Endothelial cell of umbilical vein (primary cell): ENCODE results near the gene KERA. TPM values are rescaled to one million over a fixed set of nuclear protein-coding genes. Genes with fewer than 3 reads are reported as not detected.

Experiments used
- BruUV-seq: library from RNA; stranded (reverse); fragments of 400-500 nt; replicated peaks from 2 replicates; lab custom pipeline; 2021; lab: Mats Ljungman, UMichigan
- CTCF ChIA-PET: fragments of 300-600, 350-600 bp; sonication (Branson Sonifier 250); formaldehyde crosslinking; loops from one replicate; lab custom pipeline; 2021; ENCODE audit warnings: antibody characterized with exemption, inconsistent platforms; lab: Charles Lee
- POLR2A ChIA-PET: fragments of 300-600, 350-600 bp; sonication (Branson Sonifier 250); formaldehyde crosslinking; loops from one replicate; lab custom pipeline; 2021; ENCODE audit warnings: antibody characterized with exemption, inconsistent platforms; lab: Charles Lee
- DNase-seq: peaks from one replicate; pipeline ENCODE4 v3.0.0-alpha.2; 2011; ENCODE audit warnings: low read depth, low spot score
- FAIRE-seq: peaks from 2 replicates; lab custom pipeline; 2011; peaks lifted over from hg19 to GRCh38; lab: Jason Lieb, UNC
- H2AFZ ChIP-seq: 2 replicates; pipeline ENCODE4 v1.6.0; 2012; ENCODE audit warnings: low read depth, low read length, control low read depth, inconsistent platforms
- H3K27ac ChIP-seq: 2 replicates; pipeline ENCODE4 v1.5.1; 2011; ENCODE audit warnings: low read depth, mild to moderate bottlenecking, control low read depth, low read length, moderate library complexity; ENCODE audit not compliant: insufficient read depth
- H3K27me3 ChIP-seq, 2 experiments: 2 replicates each; pipeline versions ENCODE4 v1.6.0 to v1.6.1; 2011; ENCODE audit warnings: low read length in 2 of 2, mixed read lengths in 1 of 2; ENCODE audit not compliant: control insufficient read depth in 2 of 2, insufficient read depth in 2 of 2
- H3K36me3 ChIP-seq, 2 experiments: 2 replicates in 1 of 2; 3 replicates in 1 of 2; pipeline ENCODE4 v1.5.1; 2011; ENCODE audit warnings: low read length in 2 of 2, mild to moderate bottlenecking in 1 of 2, moderate library complexity in 1 of 2; ENCODE audit not compliant: control insufficient read depth in 2 of 2, insufficient read depth in 2 of 2; ENCODE audit errors: extremely low read depth in 1 of 2
- H3K4me1 ChIP-seq: 3 replicates; pipeline ENCODE4 v1.5.1; 2011; ENCODE audit warnings: mild to moderate bottlenecking, low read length; ENCODE audit not compliant: control insufficient read depth, insufficient read depth; ENCODE audit errors: extremely low read depth
- H3K4me2 ChIP-seq: 2 replicates; pipeline ENCODE4 v1.6.1; 2011; ENCODE audit warnings: low read length, control low read depth, mixed read lengths; ENCODE audit not compliant: insufficient read depth
- H3K4me3 ChIP-seq, 3 experiments: fragments of 200-600 bp in 1 of 3; sonication (generic), shearing (Covaris generic) in 1 of 3; replicated peaks in 1 of 3; 2 replicates each; pipeline ENCODE4 v1.5.1; 2011 to 2016; ENCODE audit warnings: control low read depth in 3 of 3, low read length in 3 of 3, mild to moderate bottlenecking in 2 of 3, inconsistent platforms in 1 of 3, low read depth in 1 of 3, moderate library complexity in 1 of 3; ENCODE audit not compliant: insufficient read depth in 1 of 3
- H3K79me2 ChIP-seq: 2 replicates; pipeline ENCODE4 v1.6.0; 2012; ENCODE audit warnings: low read length, inconsistent platforms; ENCODE audit not compliant: control insufficient read depth, insufficient read depth
- H3K9ac ChIP-seq: replicated peaks from 2 replicates; pipeline ENCODE3; 2011; ENCODE audit warnings: low read length, control low read depth; ENCODE audit not compliant: insufficient read depth; ENCODE audit errors: extremely low read depth
- H3K9me1 ChIP-seq: replicated peaks from 3 replicates; pipeline ENCODE4 v1.6.0; 2011; ENCODE audit warnings: mild to moderate bottlenecking, low read length; ENCODE audit not compliant: control insufficient read depth, insufficient read depth; ENCODE audit errors: extremely low read depth
- H3K9me3 ChIP-seq: replicated peaks from 2 replicates; pipeline ENCODE4 v1.5.1; 2012; ENCODE audit warnings: low read length, inconsistent platforms; ENCODE audit not compliant: control insufficient read depth, insufficient read depth
- H4K20me1 ChIP-seq: replicated peaks from 2 replicates; pipeline ENCODE3; 2011; ENCODE audit warnings: mild to moderate bottlenecking, low read length; ENCODE audit not compliant: control insufficient read depth, insufficient read depth; ENCODE audit errors: extremely low read depth
- CTCF ChIP-seq, 2 donors: IDR thresholded peaks; 1 replicate in 1 of 2; 2 replicates in 1 of 2; pipeline ENCODE4 v1.5.1; 2011; ENCODE audit warnings: low read length in 2 of 2, mild to moderate bottlenecking in 2 of 2, moderate library complexity in 2 of 2, control low read depth in 1 of 2, inconsistent platforms in 1 of 2, low read depth in 1 of 2; ENCODE audit not compliant: insufficient read depth in 1 of 2; ENCODE audit errors: extremely low read depth in 1 of 2
- EZH2 ChIP-seq: IDR thresholded peaks from 2 replicates; pipeline ENCODE4 v1.6.1; 2012; ENCODE audit warnings: borderline replicate concordance, low read depth, mild to moderate bottlenecking, moderate library complexity, low read length, inconsistent platforms; ENCODE audit not compliant: severe bottlenecking
- FOS ChIP-seq: IDR thresholded peaks from 2 replicates; pipeline ENCODE4 v1.6.1; 2011; ENCODE audit warnings: mild to moderate bottlenecking, low read length, moderate library complexity, borderline replicate concordance; ENCODE audit not compliant: insufficient read depth
- GATA2 ChIP-seq: IDR thresholded peaks from 2 replicates; pipeline ENCODE4 v1.7.0; 2011; ENCODE audit warnings: low read depth, mild to moderate bottlenecking, moderate library complexity, mixed read lengths, low read length; ENCODE audit not compliant: insufficient read length, insufficient read depth
- JUN ChIP-seq: IDR thresholded peaks from 2 replicates; pipeline ENCODE4 v1.6.1; 2011; ENCODE audit warnings: borderline replicate concordance, low read depth; ENCODE audit not compliant: insufficient read length, insufficient read depth
- MAX ChIP-seq: IDR thresholded peaks from 2 replicates; pipeline ENCODE4 v1.6.1; 2011; ENCODE audit not compliant: insufficient read depth, insufficient read length
- MYC ChIP-seq: IDR thresholded peaks from one replicate; pipeline ENCODE4 v1.6.1; 2011; ENCODE audit warnings: mild to moderate bottlenecking, low read depth, low read length
- POLR2A ChIP-seq: IDR thresholded peaks from 2 replicates; pipeline ENCODE4 v1.6.1; 2012; ENCODE audit warnings: low read depth, mild to moderate bottlenecking, control low read depth, low read length
- POLR2AphosphoS5 ChIP-seq: IDR thresholded peaks from 2 replicates; pipeline ENCODE4 v1.6.1; 2012; ENCODE audit warnings: low read depth, mild to moderate bottlenecking, control low read depth, low read length, moderate library complexity; ENCODE audit not compliant: insufficient read depth
- dilution Hi-C: fragments of 300-500 bp; cut with MboI; formaldehyde crosslinking; loops from one replicate; pipeline ENCODE4 v1.15.0; 2019; ENCODE audit warnings: low sequenced_read_pairs; ENCODE audit not compliant: extremely low pct_ligation_motif_present
- intact Hi-C: fragments of 100-400 bp; cut with micrococcal nuclease; formaldehyde crosslinking; loops from one replicate; pipeline ENCODE4 v1.10.0; 2022
- polyA plus RNA-seq, 4 experiments: library from polyadenylated mRNA; depleted of rRNA in 3 of 4; stranded (reverse) in 3 of 4; unstranded in 1 of 4; fragments of >200 nt; gene quantifications; 2 replicates each; pipeline versions ENCODE4 v1.2.1 to v1.2.3, GENCODE V29; 2011 to 2012; ENCODE audit warnings: missing spikeins in 1 of 4
- total RNA-seq: library from RNA; stranded (reverse); gene quantifications from 2 replicates; pipeline ENCODE4 v1.2.3, GENCODE V29; 2021

KERA gene
- total and polyA plus RNA-seq, 2 donors (not counting 3 experiments of a cell fraction or from before 2014, with no cell fraction given) = not detected

- TF ChIP-seq POLR2AphosphoS5 = no peak
- TF ChIP-seq FOS = no peak
- no peak for TF ChIP-seq JUN
- TF ChIP-seq CTCF (IDR thresholded peaks at IDR 0.05; ENCODE audit: extremely low read depth in 1 of 2, insufficient read depth in 1 of 2, low read depth in 1 of 2, low read length in 2 of 2) = no peak
- TF ChIP-seq MAX = no peak
- TF ChIP-seq GATA2 = no peak
- no peak for TF ChIP-seq MYC
- no peak for TF ChIP-seq POLR2A
- TF ChIP-seq EZH2 = no peak
- H3K9me1 ChIP-seq = no peaks in the 10 kb centered on the region
- no peak overlapping the region for H3K9ac ChIP-seq
- FAIRE-seq (no peak), DNase-seq (no peak)
- ChIA-PET POLR2A (no interaction called here), CTCF (interaction anchor here (1.5 kb wide), 1 partner anchor 15 kb away, joined by 3 read pairs; no protein-coding TSS in a partner anchor)
- no peak overlapping the region for H3K27ac ChIP-seq
- no peaks in the 10 kb centered on the region for H4K20me1 ChIP-seq
- no peaks in the 10 kb centered on the region for H3K4me1 ChIP-seq
- dilution Hi-C loops (no loop called here), intact Hi-C loops (no loop called here)
- no peaks in the 10 kb centered on the region for H3K9me3 ChIP-seq
- no peaks in the 10 kb centered on the region for H3K36me3 ChIP-seq
- no TSS peak for BruUV-seq
- H3K4me3 ChIP-seq = no peak overlapping the region
- no peak overlapping the region for H2AFZ ChIP-seq
- H3K4me2 ChIP-seq = no peak overlapping the region
- no peaks in the 10 kb centered on the region for H3K79me2 ChIP-seq
- no peaks in the 10 kb centered on the region for H3K27me3 ChIP-seq
Observed at GRCh38 chr12:91099836-91100235, 42.0 kb upstream of the KERA start.
